WERI-Rb-1 (cell line): ENCODE results near the gene IL12RB2.

Experiments
- DNase-seq: peaks from one replicate; pipeline ENCODE4 v3.0.0-alpha.2; 2020
- H3K27ac ChIP-seq: fragments of 250-450 bp; sonication (Bioruptor Pico); 2 replicates; pipeline ENCODE4 v1.5.1; 2020; ENCODE audit warnings: mild to moderate bottlenecking, moderate library complexity
- H3K27me3 ChIP-seq: fragments of 250-450 bp; sonication (Bioruptor Pico); 2 replicates; pipeline ENCODE4 v1.5.1; 2021; ENCODE audit warnings: mild to moderate bottlenecking, low read depth, moderate library complexity; ENCODE audit not compliant: insufficient read depth, severe bottlenecking
- H3K36me3 ChIP-seq: fragments of 250-450 bp; sonication (Bioruptor Pico); 2 replicates; pipeline ENCODE4 v1.5.1; 2020; ENCODE audit warnings: mild to moderate bottlenecking, moderate library complexity
- H3K4me3 ChIP-seq: 2 replicates; pipeline ENCODE4 v1.5.1; 2011; ENCODE audit warnings: low read depth, mild to moderate bottlenecking, control low read depth, low read length
- H3K9me3 ChIP-seq: fragments of 250-450 bp; sonication (Bioruptor Pico); 2 replicates; pipeline ENCODE4 v1.5.1; 2021; ENCODE audit warnings: mild to moderate bottlenecking, moderate library complexity; ENCODE audit not compliant: severe bottlenecking
- TF ChIP-seq, protein P1 (sequence below): IDR thresholded peaks from 2 replicates; pipeline ENCODE4 v1.5.1; 2011; ENCODE audit warnings: low read depth, mild to moderate bottlenecking, control low read depth, inconsistent platforms, low read length

IL12RB2 gene

DNA sequence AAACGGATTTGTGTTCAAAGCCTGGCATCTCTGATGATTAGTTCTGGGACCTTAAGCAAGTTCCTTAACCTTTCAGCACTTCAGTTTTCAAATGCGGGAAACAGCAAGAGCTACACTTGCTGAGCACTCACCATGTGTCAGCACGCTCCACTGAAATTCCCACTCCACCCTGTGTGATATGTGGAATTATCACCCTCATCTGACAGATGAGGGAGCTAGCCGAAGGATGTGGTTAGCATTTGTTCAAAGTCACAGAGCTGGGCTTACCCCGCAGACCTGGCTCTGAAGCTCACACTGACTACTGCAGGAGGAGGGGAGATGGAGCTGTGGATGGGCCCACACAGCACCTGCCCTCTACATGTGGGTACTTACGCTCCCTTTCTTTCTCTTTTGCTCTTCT, 29.1 kb downstream of the IL12RB2 start:
- H3K36me3 ChIP-seq = no peaks in the 10 kb centered on the region

DNA sequence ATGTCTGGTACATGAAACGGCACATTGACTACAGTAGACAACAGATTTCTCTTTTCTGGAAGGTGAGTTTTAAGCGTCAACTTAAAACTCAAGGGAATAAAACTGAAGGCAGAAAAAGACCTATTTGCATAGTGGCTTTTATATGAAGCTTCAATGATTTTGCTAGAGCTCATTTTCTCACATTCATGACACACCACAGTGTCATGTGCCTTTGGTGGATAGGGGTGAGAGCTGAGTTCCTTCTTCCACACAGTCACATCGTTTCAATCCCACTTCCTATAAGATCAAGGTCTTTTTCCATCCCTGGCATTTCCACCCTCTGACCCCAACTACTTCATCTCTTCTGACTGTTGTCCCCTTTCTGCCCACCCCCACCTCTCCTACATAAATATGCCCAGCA, 31.0 kb downstream of the IL12RB2 start:
- no peak overlapping the region for H3K27ac ChIP-seq
- TF ChIP-seq, protein P1, sequence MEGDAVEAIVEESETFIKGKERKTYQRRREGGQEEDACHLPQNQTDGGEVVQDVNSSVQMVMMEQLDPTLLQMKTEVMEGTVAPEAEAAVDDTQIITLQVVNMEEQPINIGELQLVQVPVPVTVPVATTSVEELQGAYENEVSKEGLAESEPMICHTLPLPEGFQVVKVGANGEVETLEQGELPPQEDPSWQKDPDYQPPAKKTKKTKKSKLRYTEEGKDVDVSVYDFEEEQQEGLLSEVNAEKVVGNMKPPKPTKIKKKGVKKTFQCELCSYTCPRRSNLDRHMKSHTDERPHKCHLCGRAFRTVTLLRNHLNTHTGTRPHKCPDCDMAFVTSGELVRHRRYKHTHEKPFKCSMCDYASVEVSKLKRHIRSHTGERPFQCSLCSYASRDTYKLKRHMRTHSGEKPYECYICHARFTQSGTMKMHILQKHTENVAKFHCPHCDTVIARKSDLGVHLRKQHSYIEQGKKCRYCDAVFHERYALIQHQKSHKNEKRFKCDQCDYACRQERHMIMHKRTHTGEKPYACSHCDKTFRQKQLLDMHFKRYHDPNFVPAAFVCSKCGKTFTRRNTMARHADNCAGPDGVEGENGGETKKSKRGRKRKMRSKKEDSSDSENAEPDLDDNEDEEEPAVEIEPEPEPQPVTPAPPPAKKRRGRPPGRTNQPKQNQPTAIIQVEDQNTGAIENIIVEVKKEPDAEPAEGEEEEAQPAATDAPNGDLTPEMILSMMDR = no peak
- H3K4me3 ChIP-seq = no peak overlapping the region
- no peaks in the 10 kb centered on the region for H3K36me3 ChIP-seq
- DNase-seq = no peak
- no peaks in the 10 kb centered on the region for H3K27me3 ChIP-seq
- H3K9me3 ChIP-seq = no peaks in the 10 kb centered on the region

More for the DNA sequence above, 29.1 kb downstream of the IL12RB2 start:
- Histone ChIP-seq H3K27ac (no peak overlapping the region), H3K4me3 (no peak overlapping the region), H3K9me3 (no peaks in the 10 kb centered on the region), H3K27me3 (no peaks in the 10 kb centered on the region)
- TF ChIP-seq, protein P1 = no peak
- no peak for DNase-seq

DNA sequence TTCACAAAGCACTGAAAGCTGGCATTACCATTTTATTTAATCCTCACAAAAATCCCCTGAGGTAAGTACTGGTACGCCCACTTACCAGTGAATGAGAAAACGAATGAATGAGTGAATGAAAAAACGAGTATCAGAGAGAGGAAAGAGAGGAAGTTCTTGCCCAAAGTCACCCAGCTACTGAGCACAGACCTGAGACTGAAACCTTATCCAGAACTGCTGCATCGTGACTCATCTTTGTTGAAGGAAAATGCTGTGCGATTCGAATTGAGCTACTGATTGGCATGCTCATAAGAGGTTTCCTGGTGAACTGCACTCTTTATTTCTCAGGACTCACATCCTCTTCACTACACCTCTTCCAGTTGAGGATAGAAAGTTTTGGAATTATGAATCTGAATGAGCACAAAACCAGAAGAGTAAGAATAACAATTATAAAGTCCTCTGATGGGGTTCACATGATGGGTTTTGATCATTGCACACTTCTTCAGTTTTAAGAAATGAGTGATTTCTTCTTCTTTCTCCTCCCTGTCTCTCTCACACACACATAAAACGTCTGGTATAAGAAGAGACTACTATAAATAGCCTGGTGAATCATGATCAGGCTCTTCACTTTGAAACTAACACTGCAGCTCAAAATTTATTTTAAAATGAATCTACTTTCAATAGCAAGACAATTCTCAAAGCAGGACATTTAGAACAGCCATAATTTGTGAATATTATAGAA, 32.1 kb downstream of the IL12RB2 start:
- H3K9me3 ChIP-seq = no peaks in the 10 kb centered on the region
- TF ChIP-seq, protein P1 = no peak
- no peak for DNase-seq
- H3K27ac ChIP-seq = no peak overlapping the region
- H3K4me3 ChIP-seq = no peak overlapping the region
- H3K27me3 ChIP-seq = no peaks in the 10 kb centered on the region
- H3K36me3 ChIP-seq = no peaks in the 10 kb centered on the region

DNA sequence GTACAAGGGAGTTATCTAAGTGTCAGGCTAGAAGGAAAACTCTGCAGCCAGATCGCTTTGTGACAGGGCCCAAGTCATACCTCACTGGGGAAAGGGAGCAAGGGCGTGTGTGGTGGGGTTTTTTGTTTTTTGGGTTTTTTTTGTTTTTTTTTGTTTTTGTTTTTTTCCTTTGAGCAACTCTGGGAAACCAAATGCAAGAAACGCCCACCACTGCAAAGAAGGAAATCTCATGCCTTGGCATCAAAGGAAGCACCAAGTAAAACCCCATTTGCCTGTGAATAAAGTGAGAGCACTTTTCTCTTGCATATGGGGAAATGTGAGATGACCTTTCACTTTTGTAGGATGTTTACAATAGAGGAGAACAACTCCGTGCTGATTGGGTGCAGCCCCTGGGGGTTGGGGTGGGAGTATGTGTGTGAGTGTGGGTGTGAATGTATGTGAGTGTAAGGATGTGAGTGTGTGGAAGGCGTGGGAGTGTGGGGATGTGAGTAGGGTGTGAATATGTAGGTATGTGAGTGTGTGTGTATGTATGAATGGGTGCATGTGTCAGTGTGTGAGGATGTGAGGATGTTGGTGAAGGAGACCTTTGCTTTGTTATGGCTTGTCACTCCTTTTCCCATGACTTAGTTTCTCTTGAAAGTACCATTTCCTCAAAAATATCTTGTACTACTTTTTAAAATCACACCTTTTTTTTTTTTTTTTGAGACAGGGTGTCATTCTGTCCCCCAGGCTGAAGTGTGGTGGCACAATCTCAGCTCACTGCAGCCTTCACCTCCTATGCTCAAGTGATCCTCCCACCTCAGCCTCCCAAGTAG, 34.6 kb downstream of the IL12RB2 start:
- H3K27ac ChIP-seq = no peak overlapping the region
- no peaks in the 10 kb centered on the region for H3K36me3 ChIP-seq
- no peaks in the 10 kb centered on the region for H3K9me3 ChIP-seq
- no peak overlapping the region for H3K4me3 ChIP-seq
- no peak for DNase-seq
- no peaks in the 10 kb centered on the region for H3K27me3 ChIP-seq
- TF ChIP-seq, protein P1 = no peak

DNA sequence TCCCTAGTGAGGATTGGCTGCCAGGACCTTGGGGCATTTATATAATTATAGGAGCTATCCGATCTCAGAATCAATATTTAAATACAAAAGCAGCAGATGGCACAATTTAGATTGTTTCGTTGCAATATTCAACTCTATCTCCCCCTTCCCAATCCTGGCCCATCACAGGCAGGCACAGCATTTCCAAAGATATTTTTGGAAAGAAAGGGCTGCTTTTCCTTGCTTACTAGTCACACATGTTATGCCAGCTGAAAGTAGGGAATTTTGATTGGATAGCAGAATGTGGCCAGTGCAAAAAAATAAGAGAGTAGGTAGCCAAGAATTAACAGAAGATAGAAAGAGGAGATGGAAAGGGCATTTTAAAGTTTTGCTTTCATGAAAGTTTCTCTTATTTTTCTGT, 37.9 kb downstream of the IL12RB2 start:
- Histone ChIP-seq H3K9me3 (no peaks in the 10 kb centered on the region), H3K36me3 (no peaks in the 10 kb centered on the region), H3K27me3 (no peaks in the 10 kb centered on the region), H3K27ac (no peak overlapping the region), H3K4me3 (no peak overlapping the region)
- TF ChIP-seq, protein P1 = no peak
- no peak for DNase-seq
